NCI-H526 treated with DMSO at 0.1 percent for 48 hours (cell line): ENCODE results near the gene KLF6.

Experiments
- DNase-seq: peaks from one replicate; lab custom pipeline; 2025; lab: John Stamatoyannopoulos, UW

The KLF6 gene

GRCh38 chr10:3787816-3788215 lies 2.8 kb upstream of the KLF6 start:
- no peak for DNase-seq

GRCh38 chr10:3787016-3787400 lies 2.0 kb upstream of the KLF6 start:
- DNase-seq: no peak

- no peak for DNase-seq
These were observed 1.4 kb upstream of the KLF6 start for GRCh38 chr10:3786295-3787015.

DNA sequence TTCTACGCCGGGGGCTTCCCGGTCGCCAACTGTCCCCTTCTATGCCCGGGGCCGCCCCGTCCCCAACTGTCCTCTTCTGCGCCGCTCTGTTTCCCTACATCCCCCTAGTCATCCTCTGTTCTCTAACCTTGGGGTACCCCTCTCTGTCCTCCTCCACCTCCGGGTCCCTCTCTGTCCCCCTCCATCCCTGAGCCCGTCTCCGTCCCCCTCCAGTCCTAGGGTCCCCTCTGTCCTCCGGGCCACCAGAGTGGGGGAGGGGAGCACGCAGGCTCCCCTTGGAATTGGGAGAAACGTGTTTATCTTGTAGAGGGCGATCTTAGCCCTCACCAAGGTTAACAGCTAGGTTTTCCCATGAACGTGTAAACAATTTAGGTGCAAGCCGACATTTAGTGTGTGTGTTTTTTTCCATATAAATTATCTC lies 852 bp upstream of the KLF6 start:
- DNase-seq: no peak

DNA sequence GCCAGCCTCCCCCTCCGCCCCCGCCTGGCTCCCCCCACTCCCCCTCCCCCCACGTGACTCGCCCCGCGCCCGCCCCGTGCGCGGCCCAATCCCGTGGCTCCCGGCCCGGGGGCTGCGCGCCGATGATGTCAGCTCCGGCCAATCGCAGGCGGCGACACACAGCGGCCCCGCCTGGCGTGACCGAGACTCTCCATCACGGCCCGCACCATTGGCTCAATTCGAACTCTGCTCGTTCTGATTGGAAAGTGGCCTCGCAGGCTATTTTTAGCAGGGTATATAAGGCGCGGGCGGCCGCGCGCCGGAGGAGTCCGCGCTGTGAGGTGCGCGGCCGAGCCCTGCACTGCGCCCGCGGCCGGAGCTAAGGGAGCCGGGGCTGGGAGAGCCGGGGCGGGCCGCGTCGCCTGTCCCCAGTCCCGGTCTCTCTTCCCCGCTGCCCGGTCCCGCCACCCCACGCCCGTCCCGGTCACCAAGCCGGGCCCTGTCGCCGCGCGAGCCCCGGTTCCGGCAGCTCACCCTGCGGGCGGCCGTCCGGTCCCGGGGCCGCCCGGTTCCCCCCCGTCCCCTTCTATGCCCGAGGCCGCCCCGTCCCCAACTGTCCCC lies 342 bp upstream of the KLF6 start:
- DNase-seq: peak; percentile 87

DNA sequence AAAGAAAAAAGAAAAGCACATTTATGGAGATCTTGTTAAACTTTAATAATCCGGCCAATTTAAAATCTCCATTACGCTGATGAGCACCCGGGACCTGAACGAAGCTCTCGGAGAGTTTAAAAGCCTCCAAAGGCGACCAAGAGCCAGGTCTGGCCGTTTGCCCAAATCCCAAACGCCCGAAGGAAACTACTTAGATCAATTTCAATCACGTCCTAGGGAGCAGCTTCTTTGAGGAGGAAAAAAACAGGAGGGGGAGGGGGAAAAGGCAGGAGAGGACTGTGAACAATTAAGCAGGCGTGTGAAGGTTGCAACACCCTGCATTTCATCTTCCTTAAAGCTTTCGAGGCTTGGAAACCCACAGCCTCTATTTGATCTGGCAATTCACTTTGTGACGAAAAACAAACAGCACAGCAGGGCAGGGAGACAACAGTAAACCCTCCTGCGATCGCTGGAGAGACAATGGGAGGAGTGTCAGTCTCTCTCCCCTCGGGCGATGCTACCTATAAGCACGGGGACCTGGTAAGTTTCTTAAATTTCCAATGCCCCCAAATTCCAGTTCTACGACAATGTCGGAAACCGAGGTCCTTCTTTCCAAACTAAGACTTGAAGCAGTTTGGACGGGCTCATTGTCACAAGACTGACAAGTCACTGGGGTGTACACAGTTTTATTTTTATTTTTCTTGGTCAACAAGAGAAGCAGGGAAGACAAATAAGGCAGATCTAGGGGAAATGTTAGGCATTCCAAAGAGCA lies 1.2 kb downstream of the KLF6 start:
- DNase-seq: peak; percentile 37

DNA sequence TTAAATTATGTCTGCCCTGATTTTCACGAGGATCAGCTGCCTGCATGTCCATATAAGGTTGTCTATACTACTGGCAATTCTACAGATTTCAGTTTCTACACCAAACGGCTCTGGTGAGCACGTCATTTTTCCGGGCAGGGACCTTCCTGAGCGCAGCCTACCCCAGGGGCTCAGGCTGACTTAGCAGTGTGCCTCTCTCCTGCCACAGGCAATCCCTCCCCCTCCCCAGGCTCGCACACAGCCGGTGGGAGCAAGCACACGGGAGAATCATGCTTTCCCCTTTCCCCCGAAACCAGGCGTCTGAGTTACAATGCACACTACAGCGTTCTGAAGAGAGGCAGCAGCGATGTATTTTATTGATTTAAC lies 1.7 kb downstream of the KLF6 start:
- DNase-seq: no peak

- no peak for DNase-seq
These were observed 2.3 kb downstream of the KLF6 start for GRCh38 chr10:3782451-3783315.

GRCh38 chr10:3782146-3782450 lies 2.9 kb downstream of the KLF6 start:
- DNase-seq: no peak

DNA sequence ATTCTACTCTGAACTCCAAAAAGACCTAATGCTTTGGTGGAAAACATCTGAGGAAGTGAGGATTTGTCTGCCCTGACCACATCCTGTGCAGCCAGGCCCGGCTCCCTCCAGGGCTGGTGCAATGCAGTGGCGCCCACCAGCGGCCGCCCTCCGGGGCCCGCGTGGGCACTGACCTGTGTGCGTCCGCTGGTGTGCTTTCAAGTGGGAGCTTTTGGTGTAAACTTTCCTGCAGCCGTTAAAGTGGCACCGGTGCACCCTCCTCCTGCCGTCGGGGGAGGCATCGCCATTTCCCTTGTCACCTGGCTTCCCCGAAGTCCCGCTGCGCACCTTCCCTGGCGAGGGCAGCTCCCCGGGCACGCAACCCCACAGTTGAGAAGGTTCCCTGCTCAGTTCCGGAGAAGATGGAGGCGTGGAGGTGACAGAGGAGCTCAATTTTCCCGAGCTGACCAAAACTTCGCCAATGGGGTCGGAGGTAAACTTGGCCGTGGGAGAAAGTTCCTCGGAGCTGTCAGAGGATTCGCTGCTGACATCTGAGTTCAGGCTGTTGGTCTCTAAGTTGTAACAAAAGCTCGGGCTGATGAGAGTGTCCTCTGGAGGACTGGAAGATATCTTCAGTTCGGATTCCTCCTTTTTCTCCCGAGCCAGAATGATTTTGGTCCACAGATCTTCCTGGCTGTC lies 3.4 kb downstream of the KLF6 start:
- no peak for DNase-seq

GRCh38 chr10:3780771-3781467 lies 4.1 kb downstream of the KLF6 start:
- no peak for DNase-seq

DNA sequence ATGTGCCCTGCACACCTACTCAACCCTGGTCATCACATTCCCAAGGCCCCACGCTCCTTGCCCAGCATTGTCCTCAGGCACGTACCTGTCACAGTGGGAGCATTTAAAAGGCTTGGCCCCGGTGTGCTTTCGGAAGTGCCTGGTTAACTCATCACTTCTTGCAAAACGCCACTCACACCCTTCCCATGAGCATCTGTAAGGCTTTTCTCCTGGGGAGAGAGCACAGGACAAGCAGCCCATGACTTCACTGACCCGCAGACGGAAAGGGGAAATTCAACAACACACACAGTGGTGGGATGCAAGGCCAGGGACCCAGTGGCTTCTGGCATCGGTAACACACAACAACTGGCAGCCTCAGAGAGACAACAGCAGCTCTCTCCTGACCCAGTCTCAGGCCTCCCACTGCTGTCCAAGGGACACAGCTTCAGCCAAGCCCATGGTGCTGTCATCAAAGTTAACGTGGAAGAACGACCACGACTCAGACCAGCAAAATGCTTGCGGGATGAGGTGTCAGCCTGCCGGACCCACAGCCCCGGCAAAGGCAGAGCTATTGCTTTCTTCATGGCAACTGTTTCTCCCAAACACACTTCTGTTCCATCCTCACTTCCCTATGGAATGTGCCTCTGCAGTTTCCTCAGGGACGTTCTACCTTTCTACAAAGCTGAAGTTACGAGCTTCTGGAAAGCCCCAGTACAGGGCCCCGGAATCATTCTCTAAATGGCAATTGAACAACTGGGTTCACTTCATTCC lies 4.8 kb downstream of the KLF6 start:
- DNase-seq: no peak

DNA sequence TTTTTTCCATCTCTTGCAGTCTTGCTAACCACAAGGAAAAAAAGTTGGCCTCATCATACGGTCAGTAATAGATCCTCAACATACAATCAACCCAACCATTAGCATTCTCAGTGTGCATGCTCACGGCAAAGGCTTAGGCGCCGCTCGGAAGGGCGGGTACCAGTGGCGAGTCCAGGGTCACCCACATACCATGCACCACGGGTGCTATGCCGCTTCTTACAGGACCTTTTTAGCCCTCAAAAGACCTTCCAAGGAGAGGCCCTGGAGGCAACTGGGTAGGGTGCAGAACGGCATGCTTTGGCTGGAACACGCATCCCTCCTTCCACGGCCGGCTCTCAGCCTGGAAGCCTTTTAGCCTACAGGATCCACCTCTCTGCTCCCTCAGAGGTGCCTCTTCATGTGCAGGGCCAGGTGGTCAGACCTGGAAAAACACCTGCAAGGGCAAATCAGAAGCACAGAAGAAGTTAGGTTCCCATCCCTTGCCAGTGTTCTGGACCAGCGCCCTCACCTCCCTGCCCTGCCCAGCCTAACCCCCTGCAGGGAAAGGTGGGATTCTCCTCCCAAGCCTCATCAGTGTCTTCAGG lies 5.8 kb downstream of the KLF6 start:
- DNase-seq: no peak

- no peak for DNase-seq
These were observed 6.3 kb downstream of the KLF6 start for GRCh38 chr10:3778692-3779157.

GRCh38 chr10:3777981-3778691 lies 6.9 kb downstream of the KLF6 start:
- DNase-seq: no peak

DNA sequence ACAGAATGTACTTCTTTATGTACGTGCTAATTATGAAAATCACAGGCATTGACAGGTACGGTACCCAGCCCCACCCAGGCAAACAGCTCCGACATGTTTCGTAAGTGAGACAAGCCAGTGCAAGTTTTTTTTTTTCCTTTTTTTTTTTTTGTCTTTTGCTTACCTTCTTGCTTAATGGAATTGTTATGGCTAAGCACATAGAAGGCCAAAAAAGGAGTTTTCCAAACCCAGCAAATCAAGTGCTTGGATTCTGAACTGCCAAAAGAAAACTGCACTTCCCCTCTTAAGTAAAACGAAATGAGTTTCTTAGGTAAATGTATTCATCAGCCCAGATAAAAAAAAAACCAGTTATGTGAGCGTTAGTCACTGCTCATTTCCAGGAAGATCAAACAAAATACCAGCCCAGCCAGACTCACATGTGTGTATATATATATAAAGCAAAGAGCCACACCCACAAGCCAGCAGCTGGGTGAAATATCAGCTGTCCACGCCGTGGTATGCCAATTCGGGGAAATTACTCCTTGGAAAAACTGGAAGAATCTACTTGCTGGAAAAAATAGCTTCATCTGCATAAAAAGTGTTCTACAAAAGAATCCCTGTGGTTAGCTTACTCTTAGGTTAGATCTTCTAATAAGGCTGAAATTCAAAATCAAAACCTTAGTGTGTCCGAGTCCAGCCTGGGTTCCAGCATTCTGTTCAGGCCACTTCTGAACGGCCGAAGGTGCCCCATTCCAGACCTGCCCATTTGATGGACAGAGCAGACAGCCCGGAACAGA lies 8.0 kb downstream of the KLF6 start:
- no peak for DNase-seq

DNA sequence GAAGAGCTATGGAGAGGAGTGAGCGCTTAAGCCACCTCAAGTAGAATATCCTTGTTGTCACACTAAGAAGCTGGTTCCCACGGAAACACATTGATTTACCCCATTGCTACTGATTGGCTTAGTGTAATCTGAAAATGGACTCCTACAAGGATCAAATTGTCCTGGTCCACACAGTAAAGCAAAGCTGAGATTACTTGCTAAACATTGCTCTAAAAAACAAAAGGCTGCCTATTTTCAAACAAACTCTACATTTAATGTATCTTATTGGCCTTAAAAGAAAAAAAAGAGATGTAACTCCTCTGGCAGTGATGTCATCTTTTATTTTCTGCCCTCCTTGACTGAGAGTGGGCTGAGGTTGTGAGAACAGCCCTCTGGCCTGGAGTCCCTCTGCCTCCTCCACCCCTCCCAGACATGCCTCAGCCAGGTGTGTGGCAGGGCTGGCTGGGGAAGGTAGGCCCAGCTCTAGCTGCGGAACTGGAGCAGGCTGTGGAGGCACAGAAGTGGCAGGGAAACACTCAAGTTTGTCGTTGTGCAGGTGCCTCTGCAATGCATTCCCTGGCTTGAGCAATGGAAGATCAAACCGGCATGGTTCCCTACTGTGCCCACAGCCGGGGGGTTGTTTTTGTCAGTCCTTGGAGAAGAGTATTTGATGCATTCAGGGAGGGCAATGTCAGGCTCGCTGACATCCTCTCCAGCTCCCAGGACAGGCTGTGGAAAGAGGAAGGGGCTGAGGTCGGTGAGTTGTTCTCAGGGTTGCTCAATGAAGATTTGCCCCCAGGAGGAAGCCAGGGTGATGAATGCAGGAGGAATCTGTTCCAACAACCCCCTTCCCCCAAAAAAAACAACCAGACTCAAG lies 9.1 kb downstream of the KLF6 start:
- DNase-seq: no peak
